Activated T-helper 1 cell treated with anti-CD3 and anti-CD28 coated beads, Interleukin-12 subunit alpha, Interleukin-12 subunit beta, Interleukin-2, Interleukin-4 antibody, amounts not matched to agents 30 ng/mL and 10 ng/mL and 1 ng/mL, durations not matched to agents 14 hours and 24 hours and 36 hours (primary cell): ENCODE data around the gene TLE6. TPM values are rescaled to one million over a fixed set of nuclear protein-coding genes. Genes with fewer than 3 reads are reported as not detected.
A peak's percentile ranks its signal among the peaks of the same experiment; 100 is the strongest.
"Not testable (repeated sequence)": the region's sequence is repeated elsewhere in the genome, so short reads cannot be mapped to it uniquely, and the experiment has no call there.

Experiments
- DNase-seq: peaks from one replicate; pipeline ENCODE4 v3.0.0; 2021; ENCODE audit warnings: low spot score
- H3K27ac Mint-ChIP-seq: one replicate; pipeline ENCODE4 v1.8.0; 2021; ENCODE audit warnings: mild to moderate bottlenecking, mixed read lengths
- H3K27me3 Mint-ChIP-seq: one replicate; pipeline ENCODE4 v1.8.0; 2022; ENCODE audit warnings: mild to moderate bottlenecking, moderate library complexity, mixed read lengths; ENCODE audit not compliant: insufficient read depth
- H3K36me3 Mint-ChIP-seq: one replicate; pipeline ENCODE4 v1.8.0; 2021; ENCODE audit warnings: low read depth, mixed read lengths
- H3K4me1 Mint-ChIP-seq: one replicate; pipeline ENCODE4 v1.8.0; 2021; ENCODE audit warnings: low read depth, mixed read lengths
- H3K4me3 Mint-ChIP-seq: one replicate; pipeline ENCODE4 v1.8.0; 2021; ENCODE audit warnings: mild to moderate bottlenecking, moderate library complexity, mixed read lengths
- H3K9me3 Mint-ChIP-seq: one replicate; pipeline ENCODE4 v1.8.0; 2021; ENCODE audit warnings: mixed read lengths
- intact Hi-C: fragments of 100-400 bp; cut with micrococcal nuclease; formaldehyde crosslinking; loops from one replicate; pipeline ENCODE4 v1.15.1; 2024
- total RNA-seq: library from RNA; stranded (reverse); gene quantifications from 2 replicates; pipeline ENCODE4 v1.2.3, GENCODE V29; 2022

The TLE6 gene
- 0.57 and 0.83 TPM in 2 replicates for total RNA-seq

DNA sequence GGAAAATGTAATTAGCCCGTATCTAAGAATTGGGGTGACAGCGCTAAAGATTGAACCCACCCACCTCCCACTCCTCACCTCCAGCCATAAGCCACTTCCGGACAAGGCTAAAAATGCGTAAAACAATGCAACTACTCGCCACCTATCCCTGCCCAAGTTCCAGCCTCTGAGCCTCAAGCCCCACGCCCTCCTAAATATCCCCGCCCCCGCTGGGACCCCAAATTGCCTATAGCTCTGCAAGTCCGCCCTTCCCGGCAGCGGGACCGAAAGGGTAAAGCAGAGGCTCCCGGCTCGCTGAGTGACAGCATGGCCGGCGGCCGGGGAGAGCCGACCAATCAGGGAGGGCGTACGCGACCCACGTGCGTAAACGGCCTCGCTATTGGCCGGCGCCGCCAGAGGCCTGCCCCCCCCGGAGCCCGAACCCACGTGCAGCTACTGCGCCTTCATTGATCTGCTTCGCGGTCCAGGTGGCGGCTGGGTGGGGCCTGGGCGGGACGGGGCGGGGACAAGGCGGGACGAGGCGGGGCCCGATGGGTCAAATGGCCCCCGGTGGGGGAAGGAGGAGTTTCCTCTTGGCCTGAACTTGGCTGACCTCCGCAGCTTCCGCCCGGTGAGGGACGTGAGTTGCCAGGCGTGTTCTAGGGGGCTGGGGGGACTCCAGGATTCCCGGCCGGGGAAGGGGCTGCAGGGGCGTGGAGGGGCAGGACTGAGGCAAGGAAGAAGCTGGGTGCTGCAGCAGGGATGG lies at the start of gene TLE6:
TLE6 (plus strand) TSS at position 564 of the 745 bp plus-strand sequence. CDS start 670 bp downstream, outside the sequence.
- no peaks in the 10 kb centered on the region for H3K36me3 Mint-ChIP-seq
- peaks cover 37% of the 10 kb centered on the region for H3K27me3 Mint-ChIP-seq
- H3K27ac Mint-ChIP-seq: peak within 1 kb of the TSS; percentile 86
- DNase-seq: peak; percentile 89
- intact Hi-C loops: loop anchor here (1.0 to 2.0 kb wide), 3 partner anchors 14 to 58 kb away; no protein-coding TSS in a partner anchor
- no peaks in the 10 kb centered on the region for H3K9me3 Mint-ChIP-seq
- peaks cover 18% of the 10 kb centered on the region for H3K4me1 Mint-ChIP-seq
- H3K4me3 Mint-ChIP-seq: peak within 1 kb of the TSS; percentile 92

DNA sequence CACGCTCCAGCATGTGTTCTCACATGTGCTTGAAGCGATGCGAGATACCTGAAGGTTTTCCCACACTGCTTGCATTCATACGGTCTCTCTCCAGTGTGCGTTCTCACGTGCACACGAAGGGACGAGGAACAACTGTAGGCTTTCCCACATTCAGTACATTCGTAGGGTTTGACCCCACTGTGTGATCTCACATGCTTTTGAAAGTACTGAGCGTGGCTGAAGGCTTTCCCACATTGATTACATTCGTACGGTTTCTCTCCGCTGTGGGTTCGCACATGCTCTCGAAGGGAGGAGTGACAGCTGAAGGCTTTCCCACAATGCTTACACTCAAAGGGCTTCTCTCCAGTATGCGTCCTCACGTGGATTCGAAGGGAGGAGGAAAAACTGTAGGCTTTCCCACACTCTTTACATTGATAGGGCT lies 43.9 kb upstream of the TLE6 start:
- intact Hi-C loops: no loop called here
- H3K36me3 Mint-ChIP-seq: peaks cover 52% of the 10 kb centered on the region
- no peak for DNase-seq
- no peaks in the 10 kb centered on the region for H3K27me3 Mint-ChIP-seq
- no peak overlapping the region for H3K27ac Mint-ChIP-seq
- no peak overlapping the region for H3K4me3 Mint-ChIP-seq
- H3K9me3 Mint-ChIP-seq: peaks cover 47% of the 10 kb centered on the region
- H3K4me1 Mint-ChIP-seq: no peaks in the 10 kb centered on the region

DNA sequence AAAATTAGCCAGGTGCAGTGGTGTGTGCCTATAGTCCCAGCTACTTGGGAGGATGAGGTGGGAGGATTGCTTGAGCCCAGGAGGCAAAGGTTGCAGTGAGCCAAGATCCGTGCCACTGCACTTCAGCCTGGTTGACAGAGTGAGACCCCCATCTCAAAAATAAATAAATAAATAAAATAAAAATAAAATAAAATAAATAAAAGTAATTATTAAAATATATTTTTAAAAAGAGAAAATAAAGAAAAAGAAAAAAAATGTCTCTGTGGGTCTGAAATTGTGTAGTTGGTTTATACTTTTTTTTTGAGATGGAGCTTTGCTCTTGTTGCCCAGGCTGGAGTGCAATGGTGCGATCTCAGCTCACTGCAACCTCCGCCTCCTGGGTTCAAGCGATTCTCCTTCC lies 41.5 kb upstream of the TLE6 start:
- peaks cover 54% of the 10 kb centered on the region for H3K36me3 Mint-ChIP-seq
- intact Hi-C loops, H3K27ac Mint-ChIP-seq, H3K4me3 Mint-ChIP-seq, H3K27me3 Mint-ChIP-seq, H3K4me1 Mint-ChIP-seq, DNase-seq: not testable (repeated sequence)
- H3K9me3 Mint-ChIP-seq: peaks cover 42% of the 10 kb centered on the region

DNA sequence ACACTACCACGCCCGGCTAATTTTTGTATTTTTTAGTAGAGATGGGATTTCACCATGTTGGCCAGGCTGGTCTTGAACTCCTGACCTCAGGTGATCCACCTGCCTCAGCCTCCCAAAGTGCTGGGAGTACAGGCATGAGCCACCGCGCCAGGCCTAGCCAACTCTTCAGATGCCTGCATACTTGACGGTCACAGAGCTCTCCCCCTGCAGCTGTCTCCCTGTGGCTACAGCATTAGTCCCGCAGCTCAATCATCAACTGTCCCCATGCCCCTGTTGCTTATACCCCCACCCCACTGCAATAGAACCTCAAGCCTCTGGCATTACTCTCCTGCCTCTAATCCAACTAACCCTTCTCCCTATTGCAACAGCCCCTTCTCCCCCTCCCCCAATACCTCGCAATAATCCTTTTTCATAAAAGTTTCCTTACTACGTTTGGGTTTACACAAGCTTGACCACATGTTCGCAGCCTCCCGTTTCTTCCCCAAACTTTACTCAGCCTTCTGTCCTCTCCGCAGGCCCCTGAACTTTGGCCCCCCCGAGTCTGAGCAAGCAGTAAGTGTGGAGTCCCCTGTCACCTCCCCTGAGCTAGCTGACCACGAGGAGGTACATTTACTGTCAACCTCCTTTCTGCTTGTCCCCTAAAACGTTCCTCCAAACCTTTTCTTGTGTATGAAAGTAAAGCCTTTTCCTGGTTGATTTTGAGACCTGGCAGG lies 34.3 kb upstream of the TLE6 start:
- peaks cover 15% of the 10 kb centered on the region for H3K36me3 Mint-ChIP-seq
- H3K4me1 Mint-ChIP-seq: peaks cover 6% of the 10 kb centered on the region
- no peak overlapping the region for H3K27ac Mint-ChIP-seq
- peak overlapping the region; percentile 53 for H3K4me3 Mint-ChIP-seq
- intact Hi-C loops: no loop called here
- H3K9me3 Mint-ChIP-seq: peaks cover 7% of the 10 kb centered on the region
- H3K27me3 Mint-ChIP-seq: no peaks in the 10 kb centered on the region
- no peak for DNase-seq

DNA sequence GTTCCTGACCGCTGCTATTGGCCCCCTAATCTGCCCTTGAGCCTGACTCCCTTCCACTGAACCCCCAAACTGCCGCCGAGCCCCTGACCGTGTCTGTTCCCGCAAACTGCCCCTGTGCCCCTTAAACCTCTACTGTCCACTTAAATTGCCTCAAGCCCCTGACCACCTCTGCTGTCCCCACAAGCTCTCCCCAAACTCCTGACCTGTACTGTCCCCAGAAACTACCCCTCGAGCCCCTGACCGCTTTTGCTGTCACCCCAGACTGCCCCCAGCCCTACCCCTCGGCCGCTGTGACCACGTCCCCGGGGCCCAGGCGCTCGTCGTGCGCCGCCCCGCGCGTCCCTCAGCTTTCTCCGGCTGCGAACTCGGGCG lies 33.0 kb upstream of the TLE6 start:
- H3K27me3 Mint-ChIP-seq: no peaks in the 10 kb centered on the region
- no peak for DNase-seq
- H3K27ac Mint-ChIP-seq: peak overlapping the region; percentile 40
- peaks cover 10% of the 10 kb centered on the region for H3K4me1 Mint-ChIP-seq
- H3K9me3 Mint-ChIP-seq: peaks cover 3% of the 10 kb centered on the region
- H3K36me3 Mint-ChIP-seq: peaks cover 11% of the 10 kb centered on the region
- H3K4me3 Mint-ChIP-seq: peak overlapping the region; percentile 93
- intact Hi-C loops: no loop called here

DNA sequence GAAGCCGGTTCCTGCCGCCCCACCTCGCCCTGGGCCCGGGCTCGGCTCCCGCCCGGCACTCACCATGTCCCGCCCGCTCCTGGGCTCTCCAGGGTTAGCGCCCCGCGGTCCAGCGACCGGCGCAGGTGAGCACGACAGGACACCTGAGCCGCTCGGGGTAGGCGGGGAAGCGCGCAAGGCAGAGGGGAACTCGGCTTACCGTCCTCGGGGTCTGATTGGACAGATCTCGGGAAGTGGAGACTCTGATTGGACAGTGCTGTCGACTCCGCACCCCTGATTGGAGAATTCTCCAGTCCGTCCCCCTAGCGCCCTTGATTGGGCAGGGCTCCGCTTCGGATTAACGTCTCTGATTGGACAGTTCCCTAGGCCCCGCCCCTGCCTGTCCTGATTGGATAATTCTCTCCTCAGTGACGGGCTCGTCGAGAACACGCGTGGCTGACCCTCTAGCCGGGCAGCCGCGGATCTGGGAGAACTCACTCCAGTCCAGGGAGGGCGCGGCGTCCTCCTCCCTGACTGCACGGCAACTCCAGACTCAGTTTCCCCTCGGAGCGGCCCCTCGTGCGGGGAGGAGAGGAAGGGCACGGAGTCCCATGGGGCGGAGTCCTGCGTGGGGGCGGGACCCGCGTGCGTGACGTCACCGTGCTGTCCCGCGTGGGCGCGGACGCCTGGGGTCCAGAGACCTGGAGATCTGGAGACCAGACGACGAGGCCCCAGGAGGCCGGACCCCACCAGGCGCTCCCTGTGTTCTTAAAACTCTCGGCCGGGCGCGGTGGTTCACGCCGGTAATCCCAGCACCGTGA lies 32.4 kb upstream of the TLE6 start, which contains the start of gene ZNF77:
ZNF77 (minus strand) TSS at position 197 of the 800 bp plus-strand sequence; CDS start at position 66, 131 bp downstream.
- intact Hi-C loops: no loop called here
- peak; percentile 97 for DNase-seq
- Mint-ChIP-seq H3K27me3 (no peaks in the 10 kb centered on the region), H3K4me1 (peaks cover 15% of the 10 kb centered on the region), H3K36me3 (peaks cover 9% of the 10 kb centered on the region), H3K9me3 (peaks cover 3% of the 10 kb centered on the region), H3K27ac (peak within 1 kb of the TSS; percentile 97), H3K4me3 (peak within 1 kb of the TSS; percentile 93)

DNA sequence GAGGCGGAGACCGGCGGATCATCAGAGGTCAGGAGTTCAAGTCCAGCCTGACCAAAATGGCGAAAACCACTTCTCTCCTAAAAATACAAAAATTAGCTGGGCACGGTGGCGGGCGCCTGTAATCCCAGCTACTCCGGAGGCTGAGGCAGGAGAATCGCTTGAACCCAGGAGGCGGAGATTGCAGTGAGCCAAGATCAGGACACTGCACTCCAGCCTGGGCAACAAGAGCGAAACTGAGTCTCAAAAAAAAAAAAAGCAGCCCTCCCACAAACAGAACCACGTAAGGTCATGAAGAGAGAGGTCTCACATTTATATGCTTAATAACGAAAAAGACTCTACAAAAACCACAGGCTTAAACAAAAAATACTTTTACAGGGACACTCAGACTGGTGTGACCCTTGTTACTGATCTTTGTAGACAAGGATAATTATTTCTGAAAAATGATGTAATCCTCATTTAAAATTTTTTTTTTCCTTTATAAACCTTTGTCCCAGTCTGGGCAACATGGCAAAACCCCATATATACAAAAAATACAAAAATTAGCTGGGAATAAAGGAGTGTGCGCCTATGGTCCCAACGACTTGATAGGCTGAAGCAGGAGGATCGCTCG lies 31.7 kb upstream of the TLE6 start:
- no peak for DNase-seq
- no peaks in the 10 kb centered on the region for H3K27me3 Mint-ChIP-seq
- peak overlapping the region; percentile 93 for H3K4me3 Mint-ChIP-seq
- intact Hi-C loops: no loop called here
- peaks cover 3% of the 10 kb centered on the region for H3K9me3 Mint-ChIP-seq
- peak overlapping the region; percentile 97 for H3K27ac Mint-ChIP-seq
- H3K36me3 Mint-ChIP-seq: peaks cover 9% of the 10 kb centered on the region
- H3K4me1 Mint-ChIP-seq: peaks cover 22% of the 10 kb centered on the region

DNA sequence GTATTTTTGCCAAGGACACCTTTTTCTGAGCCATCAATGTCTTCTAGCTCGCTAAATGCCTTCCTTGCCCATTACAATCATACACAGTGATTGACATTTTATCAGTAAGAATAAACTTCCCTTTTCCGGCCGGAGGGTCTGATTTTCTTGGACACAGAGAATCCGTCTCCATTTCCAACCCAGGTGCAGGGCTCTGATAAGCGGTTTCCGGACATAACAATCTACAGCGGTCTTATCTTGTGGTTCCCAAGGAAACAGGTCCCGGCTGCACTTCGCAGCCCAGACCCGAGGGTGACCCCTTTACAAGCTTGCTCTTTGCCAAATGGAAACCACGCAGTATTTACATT lies 27.5 kb upstream of the TLE6 start:
- Mint-ChIP-seq H3K4me1 (peaks cover 20% of the 10 kb centered on the region), H3K27ac (peak overlapping the region; percentile 90), H3K9me3 (peaks cover 3% of the 10 kb centered on the region), H3K4me3 (peak overlapping the region; percentile 95), H3K36me3 (peaks cover 6% of the 10 kb centered on the region), H3K27me3 (no peaks in the 10 kb centered on the region)
- intact Hi-C loops: loop anchor here (1.0 to 5.0 kb wide), 10 partner anchors 27 to 485 kb away; partner anchors contain the start of genes NCLN, SGTA, TLE5 and TLE6
- no peak for DNase-seq

DNA sequence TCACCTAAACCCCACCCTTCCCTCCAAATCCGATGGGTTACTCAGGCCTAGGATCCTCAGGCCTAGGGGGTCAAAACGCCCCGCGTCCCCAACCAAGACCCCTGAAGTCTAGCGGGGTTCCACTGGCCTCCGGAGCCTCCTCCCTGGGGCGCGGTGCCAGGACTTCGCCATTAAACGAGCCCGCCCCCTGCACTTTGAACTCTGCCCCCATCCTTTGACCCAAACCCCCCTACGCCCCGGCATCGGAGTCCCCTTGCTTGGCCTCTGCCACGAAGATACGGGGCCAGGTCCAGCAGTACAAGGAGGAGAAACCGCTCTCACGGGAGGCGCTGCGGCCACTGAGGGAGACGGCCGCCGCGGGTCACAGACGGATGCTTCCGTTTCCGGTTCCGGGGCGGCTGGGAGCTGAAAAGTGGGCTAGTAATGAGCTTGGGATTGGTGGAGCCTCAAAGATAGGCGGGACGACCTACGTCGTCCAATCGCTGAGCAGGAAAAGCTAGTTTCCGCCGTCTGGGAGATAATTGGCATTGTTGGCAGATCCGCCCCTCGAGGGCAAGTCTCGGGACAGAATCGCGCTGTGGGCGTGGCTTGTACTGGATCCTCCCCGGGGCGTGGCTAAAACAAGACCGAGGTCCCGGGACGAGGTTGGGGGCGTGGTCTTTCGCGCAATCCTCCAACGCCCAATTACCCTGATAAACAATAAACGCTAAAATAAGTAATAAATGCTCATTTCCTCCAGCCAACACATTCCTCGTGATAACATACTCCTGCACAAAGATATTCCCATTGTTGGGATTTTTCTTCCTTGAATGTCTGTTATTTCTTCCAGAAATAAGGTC lies 26.9 kb upstream of the TLE6 start:
- Mint-ChIP-seq H3K36me3 (peaks cover 6% of the 10 kb centered on the region), H3K27me3 (no peaks in the 10 kb centered on the region), H3K27ac (peak overlapping the region; percentile 90), H3K9me3 (peaks cover 3% of the 10 kb centered on the region), H3K4me1 (peaks cover 20% of the 10 kb centered on the region), H3K4me3 (peak overlapping the region; percentile 95)
- DNase-seq: peak; percentile 99
- intact Hi-C loops: loop anchor here (1.0 to 5.0 kb wide), 11 partner anchors 27 to 485 kb away; partner anchors contain the start of genes NCLN, SGTA, TLE5 and TLE6

DNA sequence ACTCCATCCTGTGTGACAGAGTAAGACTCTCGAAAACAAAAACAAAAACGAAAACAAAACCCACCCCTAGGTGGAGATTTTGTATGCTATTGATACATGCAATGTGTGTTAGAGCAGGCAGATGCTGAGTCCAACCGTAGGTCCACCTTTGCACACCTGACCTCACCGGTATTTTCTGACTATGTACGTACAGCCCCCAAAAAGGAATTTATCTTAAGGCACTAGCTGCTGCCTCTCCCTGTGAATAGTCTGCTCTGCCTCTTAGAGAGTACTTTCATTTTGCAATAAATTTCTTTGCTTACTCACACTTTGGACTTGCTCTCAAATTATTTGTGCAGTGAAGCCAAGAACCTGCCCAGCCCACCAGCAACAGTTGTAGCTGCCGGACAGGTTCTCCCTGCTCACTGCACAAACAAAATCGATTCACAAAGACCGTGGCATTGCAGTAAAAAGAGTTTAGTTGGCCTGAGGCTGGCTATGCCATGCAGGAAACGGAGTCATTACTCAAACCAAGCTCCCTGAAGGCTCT lies 24.3 kb upstream of the TLE6 start:
- no peak for DNase-seq
- intact Hi-C loops: loop anchor here (5.0 kb wide), 1 partner anchor 209 kb away; no protein-coding TSS in a partner anchor
- Mint-ChIP-seq H3K4me3 (no peak overlapping the region), H3K9me3 (no peaks in the 10 kb centered on the region), H3K36me3 (peaks cover 4% of the 10 kb centered on the region), H3K4me1 (peaks cover 20% of the 10 kb centered on the region), H3K27me3 (no peaks in the 10 kb centered on the region), H3K27ac (no peak overlapping the region)

DNA sequence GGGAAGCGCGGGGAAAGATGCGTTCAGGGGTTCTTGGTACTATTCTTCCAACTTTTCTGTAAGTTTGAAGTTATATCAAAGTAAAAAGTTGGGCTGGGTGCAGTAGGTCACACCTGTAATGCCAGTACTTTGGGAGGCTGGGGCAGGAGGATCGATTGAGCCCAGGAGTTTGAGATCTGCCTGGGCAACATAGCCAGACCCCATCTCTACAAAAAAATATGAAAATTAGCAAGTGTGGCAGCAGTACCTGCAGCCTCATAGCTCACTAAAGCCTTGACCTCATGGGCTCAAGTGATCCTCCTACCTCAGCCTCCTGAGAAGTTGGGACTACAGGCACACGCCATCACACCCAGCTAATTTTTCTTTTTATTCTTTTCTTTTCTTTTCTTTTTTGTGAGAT lies 20.2 kb upstream of the TLE6 start:
- peaks cover 3% of the 10 kb centered on the region for H3K4me1 Mint-ChIP-seq
- H3K36me3 Mint-ChIP-seq: no peaks in the 10 kb centered on the region
- H3K27ac Mint-ChIP-seq: no peak overlapping the region
- DNase-seq: no peak
- no peak overlapping the region for H3K4me3 Mint-ChIP-seq
- intact Hi-C loops: no loop called here
- H3K9me3 Mint-ChIP-seq: no peaks in the 10 kb centered on the region
- H3K27me3 Mint-ChIP-seq: no peaks in the 10 kb centered on the region
